Measurements from ENCODE around the gene RAB31.

The RAB31 gene

GRCh38 chr18:9722691-9723090 lies 14.6 kb downstream of the RAB31 start:
- Histone ChIP-seq H3K4me3 (ENCODE audit: low read depth, low read length) (no peak overlapping the region), H3K36me3 (ENCODE audit: control insufficient read depth in 2 of 2, insufficient read depth in 1 of 2, low read length in 2 of 2) (peaks cover 3 to 21% of the 10 kb centered on the region in 2 experiments; a peak in 2 of 3 replicates), H3K9me3 (ENCODE audit: control insufficient read depth, insufficient read depth, low read depth, low read length) (no peaks in the 10 kb centered on the region), H3K27ac (ENCODE audit: extremely low read depth, low read depth, low read length) (no peak overlapping the region), H3K4me1 (ENCODE audit: control insufficient read depth, insufficient read depth, low read length) (peaks cover 2% of the 10 kb centered on the region; the same call in 1 of the 2 replicates)
- POLR2A ChIA-PET: no interaction called here
- TF ChIP-seq ZNF530 (tag by site-specific recombination; IDR thresholded peaks at IDR 0.05; ENCODE audit: low read depth) (no peak), ZNF404 (tag by site-specific recombination; IDR thresholded peaks at IDR 0.05) (no peak), ZNF660 (tag by site-specific recombination; IDR thresholded peaks at IDR 0.05) (no peak), ZSCAN18 (tag by site-specific recombination; IDR thresholded peaks at IDR 0.05) (no peak), ZNF138 (tag by site-specific recombination; IDR thresholded peaks at IDR 0.05; ENCODE audit: borderline replicate concordance) (no peak), ZBTB48 (tag by site-specific recombination; IDR thresholded peaks at IDR 0.05) (no peak), ZNF248 (tag by site-specific recombination; IDR thresholded peaks at IDR 0.05) (no peak), ZNF629 (tag by site-specific recombination; IDR thresholded peaks at IDR 0.05) (no peak), ZNF654 (tag by site-specific recombination; IDR thresholded peaks at IDR 0.05; ENCODE audit: low read depth) (no peak), ZNF488 (tag by site-specific recombination; IDR thresholded peaks at IDR 0.05) (no peak), KLF17 (tag by site-specific recombination; IDR thresholded peaks at IDR 0.05) (no peak), ZNF140 (tag by site-specific recombination; IDR thresholded peaks at IDR 0.05) (no peak), ZNF670 (tag by site-specific recombination; IDR thresholded peaks at IDR 0.05; ENCODE audit: low read depth) (no peak), PBX3 (CRISPR knock-in tag; IDR thresholded peaks at IDR 0.05) (no peak), ZNF169 (tag by site-specific recombination; IDR thresholded peaks at IDR 0.05) (no peak)
- CTCF ChIA-PET: interaction anchor here (0.6 to 1.9 kb wide), 4 partner anchors 10 to 147 kb away, joined by 4 to 6 read pairs (median 5); no protein-coding TSS in a partner anchor

- ChIA-PET POLR2A (no interaction called here), CTCF (no interaction called here)
- Histone ChIP-seq H3K36me3 (ENCODE audit: control insufficient read depth in 2 of 2, insufficient read depth in 1 of 2, low read length in 2 of 2) (peaks cover 0 to 21% of the 10 kb centered on the region in 2 experiments; a peak in 2 of 3 replicates), H3K9me3 (ENCODE audit: control insufficient read depth, insufficient read depth, low read depth, low read length) (no peaks in the 10 kb centered on the region), H3K4me1 (ENCODE audit: control insufficient read depth, insufficient read depth, low read length) (no peaks in the 10 kb centered on the region), H3K27ac (ENCODE audit: extremely low read depth, low read depth, low read length) (no peak overlapping the region), H3K4me3 (ENCODE audit: low read depth, low read length) (no peak overlapping the region)
- TF ChIP-seq ATF2 (tag by site-specific recombination; IDR thresholded peaks at IDR 0.05; ENCODE audit: low read depth) (no peak), PRDM1 (tag by site-specific recombination; IDR thresholded peaks at IDR 0.05) (no peak), ZBTB11 (tag by site-specific recombination; conservative IDR thresholded peaks at IDR 0.05; ENCODE audit: low read depth) (no peak), ZBTB1 (tag by site-specific recombination; IDR thresholded peaks at IDR 0.05) (no peak), ZIC2 (tag by site-specific recombination; IDR thresholded peaks at IDR 0.05) (no peak), PBX3 (CRISPR knock-in tag; IDR thresholded peaks at IDR 0.05) (no peak), ZSCAN23 (tag by site-specific recombination; IDR thresholded peaks at IDR 0.05) (no peak), ZNF747 (tag by site-specific recombination; IDR thresholded peaks at IDR 0.05) (no peak), OVOL3 (tag by site-specific recombination; IDR thresholded peaks at IDR 0.05) (no peak), ZSCAN30 (tag by site-specific recombination; IDR thresholded peaks at IDR 0.05) (no peak)
Measured at GRCh38 chr18:9724797-9725585, 16.9 kb downstream of the RAB31 start.
